IMR-90 (cell line): ENCODE results near the gene TSGA10IP. TPM values are rescaled to one million over a fixed set of nuclear protein-coding genes. Genes with fewer than 3 reads are reported as not detected.

Experiments used
- ATAC-seq: fragments of 200-7000 bp; cut with Tn5 transposase; 2 replicates; pipeline ENCODE4 v1.9.1; 2020; ENCODE audit warnings: low read depth, mild to moderate bottlenecking, moderate library complexity
- BruUV-seq: library from RNA; stranded (reverse); fragments of 400-500 nt; replicated peaks from 2 replicates; lab custom pipeline; 2021; lab: Mats Ljungman, UMichigan
- CTCF ChIA-PET: fragments of 300-600 bp; formaldehyde crosslinking; extraction: SDS; loops from one replicate; lab custom pipeline; 2021; ENCODE audit warnings: antibody characterized with exemption; lab: Yijun Ruan, JAX
- POLR2A ChIA-PET: fragments of 300-600 bp; sonication (Branson Sonifier 250); formaldehyde crosslinking; loops from one replicate; lab custom pipeline; 2022; ENCODE audit warnings: antibody characterized with exemption; ENCODE audit not compliant: unreplicated experiment; lab: Charles Lee
- DNase-seq: peaks from one replicate; pipeline ENCODE4 v3.0.0; 2013
- H2AFZ ChIP-seq: replicated peaks from 2 replicates; pipeline ENCODE3; 2013; ENCODE audit warnings: low read length, mild to moderate bottlenecking; ENCODE audit not compliant: poor library complexity
- H2AK5ac ChIP-seq: 2 replicates; pipeline ENCODE4 v1.6.1; 2013; ENCODE audit warnings: low read depth, low read length, inconsistent platforms
- H2AK9ac ChIP-seq: replicated peaks from 2 replicates; pipeline ENCODE3; 2013; ENCODE audit warnings: mild to moderate bottlenecking, low read depth, low read length, moderate library complexity; ENCODE audit not compliant: poor library complexity
- H2BK120ac ChIP-seq: 2 replicates; pipeline ENCODE4 v1.6.1; 2013; ENCODE audit warnings: low read depth, low read length, inconsistent platforms
- H2BK15ac ChIP-seq: 3 replicates; pipeline ENCODE4 v1.6.1; 2013; ENCODE audit warnings: low read depth, low read length, inconsistent platforms
- H2BK20ac ChIP-seq: 2 replicates; pipeline ENCODE4 v1.6.1; 2013; ENCODE audit warnings: low read depth, mild to moderate bottlenecking, inconsistent platforms, low read length, moderate library complexity
- H2BK5ac ChIP-seq: 2 replicates; pipeline ENCODE4 v1.6.1; 2013; ENCODE audit warnings: mild to moderate bottlenecking, low read depth, low read length, inconsistent platforms; ENCODE audit not compliant: poor library complexity, severe bottlenecking
- H3K14ac ChIP-seq: replicated peaks from 2 replicates; pipeline ENCODE4 v1.6.1; 2013; ENCODE audit warnings: low read depth, low read length, inconsistent platforms
- H3K18ac ChIP-seq: 2 replicates; pipeline ENCODE4 v1.6.1; 2013; ENCODE audit warnings: low read depth, low read length, control low read depth
- H3K23ac ChIP-seq: 2 replicates; pipeline ENCODE4 v1.6.1; 2013; ENCODE audit warnings: low read depth, low read length, inconsistent platforms
- H3K27ac ChIP-seq: 2 replicates; pipeline ENCODE4 v1.5.1; 2013; ENCODE audit warnings: mild to moderate bottlenecking, control low read depth, low read length; ENCODE audit not compliant: insufficient read depth
- H3K27me3 ChIP-seq: 2 replicates; pipeline ENCODE4 v1.6.1; 2013; ENCODE audit warnings: low read length; ENCODE audit not compliant: control insufficient read depth, insufficient read depth
- H3K36me3 ChIP-seq: 2 replicates; pipeline ENCODE4 v1.6.1; 2013; ENCODE audit warnings: low read length, mixed read lengths; ENCODE audit not compliant: control insufficient read depth, insufficient read depth
- H3K4ac ChIP-seq: 2 replicates; pipeline ENCODE4 v1.6.1; 2013; ENCODE audit warnings: low read depth, low read length, inconsistent platforms
- H3K4me1 ChIP-seq: 2 replicates; pipeline ENCODE4 v1.6.1; 2013; ENCODE audit warnings: low read length, mixed read lengths; ENCODE audit not compliant: control insufficient read depth, insufficient read depth
- H3K4me2 ChIP-seq: 2 replicates; pipeline ENCODE4 v1.6.1; 2013; ENCODE audit warnings: low read depth, mild to moderate bottlenecking, control low read depth, low read length, moderate library complexity
- H3K4me3 ChIP-seq: 2 replicates; pipeline ENCODE4 v1.5.1; 2013; ENCODE audit warnings: low read depth, mild to moderate bottlenecking, control low read depth, low read length, moderate library complexity; ENCODE audit not compliant: insufficient read depth
- H3K56ac ChIP-seq: 2 replicates; pipeline ENCODE4 v1.6.1; 2013; ENCODE audit warnings: low read length, inconsistent platforms; ENCODE audit not compliant: insufficient read depth; ENCODE audit errors: extremely low read depth
- H3K79me1 ChIP-seq, 2 experiments: 2 replicates each; pipeline ENCODE4 v1.6.1; 2013; ENCODE audit warnings: low read length in 2 of 2, inconsistent platforms in 1 of 2, low read depth in 1 of 2
- H3K9ac ChIP-seq: 2 replicates; pipeline ENCODE4 v1.6.1; 2013; ENCODE audit warnings: low read depth, low read length, control low read depth
- H3K9me1 ChIP-seq: 2 replicates; pipeline ENCODE4 v1.6.1; 2013; ENCODE audit warnings: low read length, inconsistent platforms; ENCODE audit not compliant: insufficient read depth
- H3K9me3 ChIP-seq: 2 replicates; pipeline ENCODE4 v1.6.1; 2013; ENCODE audit warnings: low read length; ENCODE audit not compliant: control insufficient read depth, insufficient read depth
- H4K20me1 ChIP-seq: 2 replicates; pipeline ENCODE4 v1.6.1; 2013; ENCODE audit warnings: low read length, inconsistent platforms; ENCODE audit not compliant: insufficient read depth
- H4K5ac ChIP-seq: 2 replicates; pipeline ENCODE4 v1.6.1; 2013; ENCODE audit warnings: mild to moderate bottlenecking, low read depth, low read length, control low read depth
- H4K8ac ChIP-seq, 2 experiments: 2 replicates each; pipeline ENCODE4 v1.6.1; 2013; ENCODE audit warnings: low read depth in 2 of 2, low read length in 2 of 2, control low read depth in 1 of 2, inconsistent platforms in 1 of 2
- H4K91ac ChIP-seq: 2 replicates; pipeline ENCODE4 v1.6.1; 2013; ENCODE audit warnings: low read depth, low read length, inconsistent platforms; ENCODE audit not compliant: insufficient read depth
- BHLHE40 ChIP-seq: fragments of 150-350 bp; IDR thresholded peaks from 2 replicates; pipeline ENCODE4 v1.6.1; 2016; ENCODE audit warnings: mild to moderate bottlenecking, low read depth, low read length
- CHD1 ChIP-seq: IDR thresholded peaks from 2 replicates; pipeline ENCODE4 v1.6.1; 2012; ENCODE audit warnings: low read depth, low read length, improper control_type of control experiment
- CTCF ChIP-seq: conservative IDR thresholded peaks from 2 replicates; pipeline ENCODE4 v1.5.1; 2012; ENCODE audit warnings: mild to moderate bottlenecking, low read depth, low read length, improper control_type of control experiment
- MAFK ChIP-seq: IDR thresholded peaks from 2 replicates; pipeline ENCODE4 v1.6.1; 2012; ENCODE audit warnings: low read depth, low read length, improper control_type of control experiment
- MXI1 ChIP-seq: IDR thresholded peaks from 2 replicates; pipeline ENCODE4 v1.6.1; 2012; ENCODE audit warnings: low read depth, mild to moderate bottlenecking, low read length, moderate library complexity, borderline replicate concordance
- NFE2L2 ChIP-seq: fragments of 150-350 bp; IDR thresholded peaks from 2 replicates; pipeline ENCODE4 v1.6.1; 2016; ENCODE audit warnings: low read depth, mild to moderate bottlenecking, low read length
- POLR2A ChIP-seq: IDR thresholded peaks from 2 replicates; pipeline ENCODE4 v1.6.1; 2012; ENCODE audit warnings: mild to moderate bottlenecking, low read depth, low read length
- RCOR1 ChIP-seq: IDR thresholded peaks from 2 replicates; pipeline ENCODE4 v1.6.1; 2012; ENCODE audit warnings: mild to moderate bottlenecking, low read length, improper control_type of control experiment; ENCODE audit not compliant: insufficient replicate concordance
- SMC3 ChIP-seq: fragments of 150-350 bp; IDR thresholded peaks from 2 replicates; pipeline ENCODE4 v1.6.1; 2016; ENCODE audit warnings: low read depth, mild to moderate bottlenecking, antibody characterized with exemption, low read length, moderate library complexity
- USF2 ChIP-seq: fragments of 150-350 bp; IDR thresholded peaks from 2 replicates; pipeline ENCODE4 v1.6.1; 2017; ENCODE audit warnings: mild to moderate bottlenecking, antibody characterized with exemption, low read length, low read depth
- WGBS, 2 experiments: methylation state at CpG; one replicate each; pipeline versions ENCODE4 v1.1.5 to v1.1.7; 2013; ENCODE audit warnings: missing lambda C conversion rate in 2 of 2; ENCODE audit not compliant: insufficient read length in 1 of 2; ENCODE audit errors: extremely low coverage in 2 of 2; 5-methylcytosine and 5-hydroxymethylcytosine counted together
- dilution Hi-C: fragments of 300-500 bp; cut with HindIII; formaldehyde crosslinking; loops from one replicate; pipeline ENCODE4 v1.14.3; 2018; ENCODE audit warnings: low sequenced_read_pairs; ENCODE audit not compliant: unreplicated experiment
- in situ Hi-C: fragments of 300-500 bp; cut with MboI; formaldehyde crosslinking; loops from 3 replicates; pipeline ENCODE4 v1.14.3; 2019; ENCODE audit warnings: low sequenced_read_pairs, inconsistent platforms, mixed read lengths
- intact Hi-C: fragments of 100-400 bp; cut with micrococcal nuclease; formaldehyde crosslinking; loops from 2 replicates; pipeline ENCODE4 v1.10.0; 2022
- polyA plus RNA-seq, 3 experiments: library from polyadenylated mRNA; depleted of rRNA; stranded (reverse); fragments of >200 nt; gene quantifications; 2 replicates each; pipeline ENCODE4 v1.2.3, GENCODE V29; 2012; ENCODE audit warnings: low replicate concordance in 1 of 3
- total RNA-seq: library from RNA; depleted of rRNA; stranded (reverse); fragments of >200 nt; gene quantifications from 2 replicates; pipeline ENCODE4 v1.2.3, GENCODE V29; 2012
- TF ChIP-seq, protein P1 (sequence below): fragments of 150-350 bp; IDR thresholded peaks from 2 replicates; pipeline ENCODE4 v1.6.1; 2016; ENCODE audit warnings: low read depth, mild to moderate bottlenecking, low read length, moderate library complexity, borderline replicate concordance

Gene TSGA10IP
- total and polyA plus RNA-seq, 2 of the 4 experiments (the other 2 are of a cell fraction), result 0.21 TPM; not detected in 1

DNA sequence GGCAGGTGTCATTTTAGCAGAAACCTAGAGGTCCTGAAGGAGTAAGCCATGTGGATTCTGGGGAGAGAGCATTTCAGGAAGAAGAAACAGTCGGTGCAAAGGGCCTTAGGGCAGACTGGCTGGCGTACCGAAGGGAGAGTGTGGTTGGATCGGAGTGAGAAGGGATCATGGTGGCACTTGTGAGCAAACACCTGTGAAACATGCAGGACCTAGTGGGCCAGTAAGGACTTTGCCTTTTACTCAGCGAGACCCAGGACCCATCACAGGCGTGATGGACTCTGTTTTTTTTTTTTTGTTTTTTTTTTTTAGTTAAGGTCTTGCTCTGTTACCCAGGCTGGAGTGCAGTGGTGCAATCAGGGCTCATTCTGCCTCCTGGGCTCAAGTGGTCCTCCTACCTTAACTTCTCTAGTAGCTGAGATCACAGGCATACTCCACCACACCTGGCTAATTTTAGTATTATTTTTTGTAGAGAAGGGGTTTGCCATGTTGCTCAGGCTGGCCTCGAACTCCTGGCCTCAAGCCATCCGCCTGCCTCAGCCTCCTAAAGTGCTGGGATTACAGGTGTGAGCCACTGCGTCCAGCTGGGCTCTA lies 3.5 kb upstream of the TSGA10IP start (continued):
- TF ChIP-seq USF2 (no peak), POLR2A (no peak)

DNA sequence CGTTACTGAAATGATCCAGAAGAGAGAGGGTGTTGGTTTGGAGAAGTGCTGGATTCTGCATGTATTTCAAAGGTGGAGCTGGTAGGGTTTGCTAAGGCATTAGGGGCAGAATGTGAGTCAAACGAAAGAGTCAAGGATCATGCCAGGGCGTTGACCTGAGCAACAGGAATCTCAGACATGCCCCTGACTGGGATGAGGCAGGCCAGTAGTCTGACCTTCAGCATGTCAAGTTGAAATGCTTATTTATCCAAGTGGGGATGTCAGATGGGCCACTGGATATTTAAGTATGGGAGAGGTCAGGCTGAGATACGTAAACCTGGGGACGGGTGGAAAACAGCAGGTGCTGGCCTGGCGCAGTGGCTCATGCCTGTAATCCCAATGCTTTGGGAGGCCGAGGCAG lies 2.7 kb upstream of the TSGA10IP start:
- CTCF ChIA-PET, result no interaction called here
- no peak overlapping the region for H2BK5ac ChIP-seq
- H3K18ac ChIP-seq, result no peak overlapping the region
- TF ChIP-seq MAFK (no peak), POLR2A (no peak), MXI1 (no peak), NFE2L2 (no peak), CHD1 (no peak), USF2 (no peak), CTCF (no peak), RCOR1 (no peak), BHLHE40 (no peak), SMC3 (no peak)
- TF ChIP-seq, protein P1, sequence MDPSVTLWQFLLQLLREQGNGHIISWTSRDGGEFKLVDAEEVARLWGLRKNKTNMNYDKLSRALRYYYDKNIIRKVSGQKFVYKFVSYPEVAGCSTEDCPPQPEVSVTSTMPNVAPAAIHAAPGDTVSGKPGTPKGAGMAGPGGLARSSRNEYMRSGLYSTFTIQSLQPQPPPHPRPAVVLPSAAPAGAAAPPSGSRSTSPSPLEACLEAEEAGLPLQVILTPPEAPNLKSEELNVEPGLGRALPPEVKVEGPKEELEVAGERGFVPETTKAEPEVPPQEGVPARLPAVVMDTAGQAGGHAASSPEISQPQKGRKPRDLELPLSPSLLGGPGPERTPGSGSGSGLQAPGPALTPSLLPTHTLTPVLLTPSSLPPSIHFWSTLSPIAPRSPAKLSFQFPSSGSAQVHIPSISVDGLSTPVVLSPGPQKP, result no peak

More for the DNA sequence above, 2.7 kb upstream of the TSGA10IP start:
- BruUV-seq, result no TSS peak
- Histone ChIP-seq H2AK5ac (peak overlapping the region; percentile 25), H3K4me1 (peaks cover 6% of the 10 kb centered on the region), H3K36me3 (no peaks in the 10 kb centered on the region), H3K14ac (no peak overlapping the region), H3K56ac (no peak overlapping the region), H4K91ac (no peak overlapping the region; the same call in 1 of the 2 replicates), H3K79me1 (peaks cover 0 to 15% of the 10 kb centered on the region in 2 experiments; a peak in 2 of 4 replicates), H3K4ac (peak overlapping the region; percentile 62; the same call in 1 of the 2 replicates), H4K20me1 (0 out of 2 replicates have a peak, but pooled peaks cover 3% of the 10 kb centered on the region), H2AK9ac (no peak overlapping the region), H2BK15ac (peak overlapping the region; percentile 25; the same call in 1 of the 3 replicates), H3K4me3 (no peak overlapping the region), H2BK120ac (peak overlapping the region; percentile 7; the same call in 1 of the 2 replicates), H3K23ac (no peak overlapping the region), H3K4me2 (no peak overlapping the region), H3K9me3 (no peaks in the 10 kb centered on the region), H4K8ac (no peak overlapping the region; a peak in 1 of 4 replicates), H3K9me1 (peaks cover 12% of the 10 kb centered on the region), H3K27me3 (peaks cover 1% of the 10 kb centered on the region; the same call in 1 of the 2 replicates), H4K5ac (no peak overlapping the region), H2AFZ (peak overlapping the region; percentile 77), H2BK20ac (no peak overlapping the region; the same call in 1 of the 2 replicates), H3K9ac (no peak overlapping the region), H3K27ac (no peak overlapping the region)
- no peak for ATAC-seq
- POLR2A ChIA-PET, result no interaction called here
- dilution Hi-C loops, result no loop called here
- intact Hi-C loops, result no loop called here
- 73% methylated on average over 2 of the region's 7 CpGs; no CpG with 5 or more reads in 1 of the 2 experiments for WGBS, 2 experiments
- in situ Hi-C loops, result no loop called here
- DNase-seq, result no peak
